ENCODE results near the gene TMEM74B. TPM values are rescaled to one million over a fixed set of nuclear protein-coding genes. Genes with fewer than 3 reads are reported as not detected.
A peak's percentile ranks its signal among the peaks of the same experiment; 100 is the strongest.

TMEM74B gene
- total and polyA plus RNA-seq, 10 of the 15 experiments (the other 5 are each of a cell fraction or from before 2014, with no cell fraction given), result 0.07 TPM; not detected in 9

DNA sequence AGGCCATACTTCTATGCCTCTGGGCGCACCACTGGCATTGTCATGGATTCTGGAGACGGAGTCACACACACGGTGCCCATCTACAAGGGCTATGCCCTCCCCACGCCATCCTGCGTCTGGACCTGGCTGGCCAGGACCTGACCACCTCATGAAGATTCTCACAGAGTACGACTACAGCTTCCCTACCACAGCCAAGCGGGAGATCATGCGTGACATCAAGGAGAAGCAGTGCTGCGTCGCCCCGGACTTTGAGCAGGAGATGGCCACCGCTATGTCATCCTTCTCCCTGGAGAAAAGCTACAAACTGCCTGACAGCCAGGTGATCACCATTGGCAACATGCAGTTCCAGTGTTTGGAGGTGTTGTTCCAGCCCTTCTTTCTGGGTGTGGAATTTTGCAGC lies 23.8 kb downstream of the TMEM74B start:
- Histone ChIP-seq H3K4me2 (ENCODE audit: control insufficient read depth, insufficient read depth) (no peak overlapping the region), H3K27ac (ENCODE audit: control insufficient read depth, insufficient read depth) (no peak overlapping the region), H3K9me3 (replicated peaks; ENCODE audit: control insufficient read depth, insufficient read depth, low read length) (no peaks in the 10 kb centered on the region), H3K79me2 (ENCODE audit: control insufficient read depth, insufficient read depth, low read length) (no peaks in the 10 kb centered on the region), H3K27me3 (replicated peaks in 1 of 2; ENCODE audit: control insufficient read depth in 2 of 2, insufficient read depth in 2 of 2, low read length in 1 of 2) (no peaks in the 10 kb centered on the region), H3K4me1 (ENCODE audit: control insufficient read depth, insufficient read depth, low read length) (peaks cover 7% of the 10 kb centered on the region; the same call in 1 of the 2 replicates), H3K4me3 (no peak overlapping the region), H2AFZ (ENCODE audit: control insufficient read depth, low read depth, low read length) (no peak overlapping the region), H3K9ac (ENCODE audit: control insufficient read depth, insufficient read depth, low read length) (no peak overlapping the region), H4K20me1 (ENCODE audit: control insufficient read depth, insufficient read depth) (no peaks in the 10 kb centered on the region), H3K36me3 (ENCODE audit: control insufficient read depth in 2 of 2, insufficient read depth in 2 of 2, low read length in 1 of 2) (peaks cover 19 to 24% of the 10 kb centered on the region in 2 experiments; a peak in 3 of 4 replicates)
- 97% methylated on average over 12 of the region's 12 CpGs for WGBS (ENCODE audit: insufficient coverage, insufficient replicate concordance, low lambda C conversion rate, missing lambda C conversion rate)
- ChIA-PET POLR2A (no interaction called here), RAD21 (ENCODE audit: unreplicated experiment) (no interaction called here), CTCF (interaction anchor here (1.1 kb wide), 1 partner anchor 8 kb away, joined by 3 read pairs; no protein-coding TSS in a partner anchor), SMC1A (ENCODE audit: uncharacterized antibody, unreplicated experiment) (no interaction called here)
- in situ Hi-C loops (cut with MboI) (no loop called here), intact Hi-C loops (cut with micrococcal nuclease; ENCODE audit: unreplicated experiment) (no loop called here)
- DNase-seq (ENCODE audit: low read depth, low spot score), result no peak
- BruUV-seq (replicated peaks), result no TSS peak
- TF ChIP-seq BRCA1 (IDR thresholded peaks at IDR 0.05; ENCODE audit: low read depth, low read length) (no peak), MEF2B (IDR thresholded peaks at IDR 0.05; ENCODE audit: partially characterized antibody, poor library complexity, severe bottlenecking) (no peak), EED (IDR thresholded peaks at IDR 0.05; ENCODE audit: low read depth) (no peak), PAX8 (IDR thresholded peaks at IDR 0.05) (no peak), POLR2A (IDR thresholded peaks at IDR 0.05; ENCODE audit: low read depth, low read length) (0 out of 2 replicates have a peak, but pooled peaks have one; percentile 17), BMI1 (IDR thresholded peaks at IDR 0.05; ENCODE audit: borderline replicate concordance) (no peak), HDAC2 (IDR thresholded peaks at IDR 0.05) (no peak)
- FAIRE-seq, result no peak
- ATAC-seq, result no peak

DNA sequence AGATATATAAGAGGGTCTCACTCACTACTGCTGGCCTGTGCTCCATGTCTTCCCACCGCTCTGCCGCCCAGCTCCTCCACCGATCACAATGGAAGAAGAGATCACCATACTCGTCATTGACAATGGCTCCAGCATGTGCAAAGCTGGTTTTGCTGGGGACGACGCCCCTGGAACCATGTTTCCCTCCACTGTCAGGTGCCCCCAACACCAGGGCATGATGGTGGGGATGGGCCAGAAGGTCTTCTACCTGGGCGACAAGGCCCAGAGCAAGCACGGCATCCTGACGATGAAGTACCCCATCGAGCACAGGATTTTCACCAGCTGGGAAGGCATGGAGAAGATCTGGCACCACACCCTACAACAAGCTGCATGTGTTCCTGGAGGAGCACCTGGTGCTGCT lies 24.3 kb downstream of the TMEM74B start:
- Histone ChIP-seq H4K20me1 (ENCODE audit: control insufficient read depth, insufficient read depth) (no peaks in the 10 kb centered on the region), H3K36me3 (ENCODE audit: control insufficient read depth in 2 of 2, insufficient read depth in 2 of 2, low read length in 1 of 2) (peaks cover 18 to 21% of the 10 kb centered on the region in 2 experiments), H3K27me3 (replicated peaks in 1 of 2; ENCODE audit: control insufficient read depth in 2 of 2, insufficient read depth in 2 of 2, low read length in 1 of 2) (no peaks in the 10 kb centered on the region), H3K79me2 (ENCODE audit: control insufficient read depth, insufficient read depth, low read length) (no peaks in the 10 kb centered on the region), H3K27ac (ENCODE audit: control insufficient read depth, insufficient read depth) (no peak overlapping the region), H3K4me1 (ENCODE audit: control insufficient read depth, insufficient read depth, low read length) (peaks cover 7% of the 10 kb centered on the region; the same call in 1 of the 2 replicates), H3K4me2 (ENCODE audit: control insufficient read depth, insufficient read depth) (no peak overlapping the region), H3K9me3 (replicated peaks; ENCODE audit: control insufficient read depth, insufficient read depth, low read length) (no peaks in the 10 kb centered on the region), H3K4me3 (no peak overlapping the region), H3K9ac (ENCODE audit: control insufficient read depth, insufficient read depth, low read length) (no peak overlapping the region), H2AFZ (ENCODE audit: control insufficient read depth, low read depth, low read length) (no peak overlapping the region)
- no peak for DNase-seq (ENCODE audit: low read depth, low spot score)
- no peak for ATAC-seq
- ChIA-PET SMC1A (ENCODE audit: uncharacterized antibody, unreplicated experiment) (no interaction called here), POLR2A (no interaction called here), RAD21 (ENCODE audit: unreplicated experiment) (no interaction called here), CTCF (interaction anchor here (1.1 kb wide), 1 partner anchor 8 kb away, joined by 3 read pairs; no protein-coding TSS in a partner anchor)
- WGBS (ENCODE audit: insufficient coverage, insufficient replicate concordance, low lambda C conversion rate, missing lambda C conversion rate), result 98% methylated on average over 10 of the region's 10 CpGs
- no TSS peak for BruUV-seq (replicated peaks)
- intact Hi-C loops (cut with micrococcal nuclease; ENCODE audit: unreplicated experiment) (no loop called here), in situ Hi-C loops (cut with MboI) (no loop called here)
- FAIRE-seq, result no peak
- TF ChIP-seq TCF12 (IDR thresholded peaks at IDR 0.05; ENCODE audit: low read depth, low read length) (no peak), GATAD2B (conservative IDR thresholded peaks at IDR 0.05; ENCODE audit: low read depth) (no peak), ATF2 (IDR thresholded peaks at IDR 0.05; ENCODE audit: low read length) (no peak), MXI1 (IDR thresholded peaks at IDR 0.05; ENCODE audit: low read depth, low read length) (no peak), CREM (IDR thresholded peaks at IDR 0.05; ENCODE audit: low read depth) (no peak), POLR2AphosphoS5 (IDR thresholded peaks at IDR 0.05; ENCODE audit: low read length) (no peak), CTCF (IDR thresholded peaks at IDR 0.05 in 2 of 3, conservative IDR thresholded peaks at IDR 0.05 in 1 of 3; ENCODE audit: control insufficient read depth in 2 of 3, extremely low read depth in 1 of 3, insufficient read depth in 1 of 3, low read depth in 3 of 3, low read length in 3 of 3) (no peak), IKZF2 (IDR thresholded peaks at IDR 0.05) (no peak)

Data from GM12878 (cell line).